Mesenchymal stem cell (in vitro differentiated cells and primary cell): ENCODE results near the gene ADCY1.

Experiments
- DNase-seq: peaks from one replicate; pipeline ENCODE4 v3.0.0-alpha.2; 2013
- H2AFZ ChIP-seq: one replicate; pipeline ENCODE4 v1.6.1; 2013; ENCODE audit warnings: low read depth, mild to moderate bottlenecking, control low read depth, inconsistent platforms, low read length, moderate library complexity
- H2AK5ac ChIP-seq: 2 replicates; pipeline ENCODE4 v1.6.1; 2013; ENCODE audit warnings: low read length, moderate library complexity, mild to moderate bottlenecking, inconsistent platforms; ENCODE audit not compliant: severe bottlenecking
- H2BK120ac ChIP-seq: one replicate; pipeline ENCODE4 v1.6.1; 2013; ENCODE audit warnings: low read depth, mild to moderate bottlenecking, inconsistent platforms, low read length, moderate library complexity
- H2BK12ac ChIP-seq, 2 experiments: one replicate each; pipeline ENCODE4 v1.6.1; 2013; ENCODE audit warnings: inconsistent platforms in 2 of 2, low read length in 2 of 2, mild to moderate bottlenecking in 2 of 2, moderate library complexity in 2 of 2, control low read depth in 1 of 2
- H2BK15ac ChIP-seq: one replicate; pipeline ENCODE4 v1.6.1; 2013; ENCODE audit warnings: mild to moderate bottlenecking, low read depth, inconsistent platforms; ENCODE audit not compliant: poor library complexity, severe bottlenecking
- H2BK5ac ChIP-seq: 2 replicates; pipeline ENCODE4 v1.6.1; 2013; ENCODE audit warnings: low read depth, mild to moderate bottlenecking, low read length, control low read depth, inconsistent platforms; ENCODE audit not compliant: poor library complexity, severe bottlenecking
- H3K14ac ChIP-seq, 2 experiments: one replicate each; pipeline ENCODE4 v1.6.1; 2013; ENCODE audit warnings: inconsistent platforms in 2 of 2, low read length in 2 of 2, control low read depth in 1 of 2, mild to moderate bottlenecking in 1 of 2, moderate library complexity in 1 of 2
- H3K18ac ChIP-seq, 2 experiments: one replicate each; pipeline ENCODE4 v1.6.1; 2013; ENCODE audit warnings: inconsistent platforms in 2 of 2, low read length in 2 of 2, control low read depth in 1 of 2, low read depth in 1 of 2, mild to moderate bottlenecking in 1 of 2
- H3K23ac ChIP-seq, 2 experiments: one replicate each; pipeline ENCODE4 v1.6.1; 2013; ENCODE audit warnings: inconsistent platforms in 2 of 2, low read length in 2 of 2, mild to moderate bottlenecking in 2 of 2, moderate library complexity in 2 of 2, control low read depth in 1 of 2
- H3K27ac ChIP-seq: 2 replicates; pipeline ENCODE4 v1.5.1; 2013; ENCODE audit warnings: mild to moderate bottlenecking, moderate library complexity, low read length, control low read depth, inconsistent platforms; ENCODE audit not compliant: poor library complexity, severe bottlenecking
- H3K27me3 ChIP-seq, 2 experiments: 2 replicates each; pipeline versions ENCODE4 v1.6.1 to v1.7.0; 2013; ENCODE audit warnings: low read length in 2 of 2, mild to moderate bottlenecking in 2 of 2, moderate library complexity in 2 of 2, control low read depth in 1 of 2, inconsistent platforms in 1 of 2; ENCODE audit not compliant: control insufficient read depth in 1 of 2, insufficient read depth in 1 of 2
- H3K36me3 ChIP-seq, 2 experiments: 2 replicates each; pipeline versions ENCODE4 v1.6.1 to v1.7.0; 2013; ENCODE audit warnings: low read length in 2 of 2, control low read depth in 1 of 2, inconsistent platforms in 1 of 2, low read depth in 1 of 2, mild to moderate bottlenecking in 1 of 2; ENCODE audit not compliant: insufficient read depth in 2 of 2, control insufficient read depth in 1 of 2
- H3K4ac ChIP-seq, 2 experiments: one replicate each; pipeline ENCODE4 v1.6.1; 2013; ENCODE audit warnings: inconsistent platforms in 2 of 2, low read length in 2 of 2, mild to moderate bottlenecking in 2 of 2, moderate library complexity in 2 of 2, control low read depth in 1 of 2, low read depth in 1 of 2
- H3K4me1 ChIP-seq: 2 replicates; pipeline ENCODE4 v1.6.1; 2013; ENCODE audit warnings: low read depth, low read length, control low read depth; ENCODE audit not compliant: control insufficient read depth, insufficient read depth
- H3K4me2 ChIP-seq: 2 replicates; pipeline ENCODE4 v1.6.1; 2013; ENCODE audit warnings: low read length, mild to moderate bottlenecking, inconsistent platforms; ENCODE audit not compliant: poor library complexity, severe bottlenecking
- H3K4me3 ChIP-seq, 2 experiments: 2 replicates each; pipeline versions ENCODE4 v1.5.1 to v1.7.0; 2013; ENCODE audit warnings: low read length in 2 of 2, mild to moderate bottlenecking in 2 of 2, control low read depth in 1 of 2, low read depth in 1 of 2; ENCODE audit not compliant: insufficient read depth in 1 of 2
- H3K79me1 ChIP-seq: replicated peaks from 2 replicates; pipeline ENCODE4 v1.6.1; 2013; ENCODE audit warnings: mild to moderate bottlenecking, control low read depth, low read length, inconsistent platforms; ENCODE audit not compliant: poor library complexity, severe bottlenecking
- H3K9ac ChIP-seq: 2 replicates; pipeline ENCODE4 v1.7.0; 2013; ENCODE audit warnings: mild to moderate bottlenecking, low read length, moderate library complexity
- H3K9me3 ChIP-seq: 2 replicates; pipeline ENCODE4 v1.7.0; 2013; ENCODE audit warnings: mild to moderate bottlenecking, low read length; ENCODE audit not compliant: control insufficient read depth
- H4K8ac ChIP-seq: one replicate; pipeline ENCODE4 v1.6.1; 2013; ENCODE audit warnings: inconsistent platforms, mild to moderate bottlenecking, low read length, moderate library complexity
- H4K91ac ChIP-seq: one replicate; pipeline ENCODE4 v1.6.1; 2013; ENCODE audit warnings: mild to moderate bottlenecking, low read length, inconsistent platforms
- WGBS: methylation state at CpG from one replicate; pipeline ENCODE4 v1.1.7; 2013; ENCODE audit warnings: mixed read lengths; 5-methylcytosine and 5-hydroxymethylcytosine counted together

Gene ADCY1

DNA sequence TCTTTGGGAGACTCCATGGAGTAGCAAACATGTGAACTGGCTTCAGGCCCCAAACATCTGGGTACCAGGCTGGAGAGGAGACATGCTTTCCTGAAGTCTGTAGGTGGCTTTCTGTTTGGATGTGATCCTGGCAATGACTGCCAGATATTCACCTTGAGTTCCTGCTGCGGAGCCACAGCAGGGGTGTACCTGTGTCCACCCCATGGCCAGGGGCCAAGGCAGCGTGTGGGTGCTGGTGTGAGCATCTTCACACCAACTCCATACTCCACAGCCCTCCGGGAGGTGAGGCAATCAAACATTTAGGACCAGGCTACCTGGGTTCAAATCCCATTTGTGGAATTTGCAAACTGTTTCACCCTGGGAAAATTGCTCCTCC is 113.0 kb downstream of the ADCY1 start:
- Histone ChIP-seq H3K4me3 (no peak overlapping the region), H4K8ac (no peak overlapping the region), H4K91ac (no peak overlapping the region), H3K27ac (no peak overlapping the region), H2AFZ (no peak overlapping the region), H2BK120ac (no peak overlapping the region), H3K4ac (no peak overlapping the region), H3K18ac (no peak overlapping the region), H3K9ac (no peak overlapping the region), H3K4me2 (no peak overlapping the region), H2AK5ac (no peak overlapping the region), H2BK12ac (no peak overlapping the region), H2BK5ac (no peak overlapping the region), H3K4me1 (peaks cover 19% of the 10 kb centered on the region), H3K79me1 (no peaks in the 10 kb centered on the region), H3K27me3 (peaks cover 0 to 3% of the 10 kb centered on the region in 2 experiments), H3K36me3 (peaks cover 0 to 2% of the 10 kb centered on the region in 2 experiments), H2BK15ac (no peak overlapping the region), H3K23ac (no peak overlapping the region), H3K9me3 (no peaks in the 10 kb centered on the region), H3K14ac (no peak overlapping the region)
- 94% methylated on average over 3 of the region's 3 CpGs for WGBS
- DNase-seq, result no peak

DNA sequence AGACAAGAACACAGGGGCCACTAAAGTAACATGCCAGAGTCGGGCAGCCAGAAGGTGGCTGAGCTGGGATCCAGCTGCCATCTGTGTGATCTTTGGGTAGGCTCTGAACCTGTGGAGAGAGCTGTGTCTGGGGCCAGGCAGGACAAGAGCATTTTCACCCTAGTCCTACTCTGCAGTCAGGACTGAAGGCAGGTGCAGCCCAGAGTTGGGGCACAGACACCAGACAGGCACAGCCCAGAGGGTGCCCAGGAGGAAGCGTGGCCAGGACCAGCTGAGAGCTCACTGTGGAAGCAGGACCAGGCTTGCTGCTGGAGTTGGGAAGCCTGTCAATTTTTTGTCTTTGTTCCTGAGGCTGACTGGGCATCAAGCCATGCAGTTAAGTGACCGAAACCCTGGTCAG is 113.6 kb downstream of the ADCY1 start:
- Histone ChIP-seq H3K14ac (peak overlapping the region in 1 of 2 experiments; percentile 24), H3K27ac (no peak overlapping the region), H3K36me3 (peaks cover 0 to 5% of the 10 kb centered on the region in 2 experiments), H2BK120ac (no peak overlapping the region), H4K8ac (no peak overlapping the region), H2AK5ac (no peak overlapping the region), H3K9me3 (no peaks in the 10 kb centered on the region), H3K18ac (no peak overlapping the region), H3K23ac (no peak overlapping the region), H3K4me2 (no peak overlapping the region), H3K4ac (no peak overlapping the region), H3K4me3 (no peak overlapping the region), H2BK5ac (no peak overlapping the region), H2BK15ac (no peak overlapping the region), H2AFZ (no peak overlapping the region), H3K79me1 (no peaks in the 10 kb centered on the region), H3K9ac (no peak overlapping the region), H4K91ac (no peak overlapping the region), H3K27me3 (peaks cover 0 to 3% of the 10 kb centered on the region in 2 experiments), H2BK12ac (no peak overlapping the region), H3K4me1 (peaks cover 19% of the 10 kb centered on the region)
- no peak for DNase-seq
- WGBS, result 97% methylated on average over 3 of the region's 3 CpGs

GRCh38 chr7:45688382-45688781 is 114.2 kb downstream of the ADCY1 start:
- Histone ChIP-seq H3K9me3 (no peaks in the 10 kb centered on the region), H2BK120ac (no peak overlapping the region), H3K23ac (no peak overlapping the region)

GRCh38 chr7:45689011-45689796 is 115.0 kb downstream of the ADCY1 start:
- peaks cover 2% of the 10 kb centered on the region for H3K9me3 ChIP-seq
- H3K27ac ChIP-seq, result no peak overlapping the region
- no peak overlapping the region for H3K14ac ChIP-seq
- H2BK120ac ChIP-seq, result peak overlapping the region; percentile 24
- peak overlapping the region in 1 of 2 experiments; percentile 79 for H3K4ac ChIP-seq
- peak overlapping the region; percentile 80 for H2BK15ac ChIP-seq
- peak overlapping the region; percentile 1 for H2AFZ ChIP-seq
- H3K9ac ChIP-seq, result no peak overlapping the region
- H4K8ac ChIP-seq, result peak overlapping the region; percentile 95
- H3K4me1 ChIP-seq, result peaks cover 19% of the 10 kb centered on the region
- no peak overlapping the region for H3K4me3 ChIP-seq
- H3K23ac ChIP-seq, result no peak overlapping the region
- H3K4me2 ChIP-seq, result no peak overlapping the region
- peak; percentile 72 for DNase-seq
- H2AK5ac ChIP-seq, result no peak overlapping the region
- peaks cover 0 to 5% of the 10 kb centered on the region in 2 experiments for H3K36me3 ChIP-seq
- no peak overlapping the region for H2BK5ac ChIP-seq
- H3K27me3 ChIP-seq, result peaks cover 0 to 3% of the 10 kb centered on the region in 2 experiments
- H3K79me1 ChIP-seq, result no peaks in the 10 kb centered on the region
- H3K18ac ChIP-seq, result peak overlapping the region in 1 of 2 experiments; percentile 95
- peak overlapping the region; percentile 93 for H4K91ac ChIP-seq
- H2BK12ac ChIP-seq, result peak overlapping the region; percentile 11 to 81
- 66% methylated on average over 10 of the region's 10 CpGs for WGBS

More at GRCh38 chr7:45688382-45688781, 114.2 kb downstream of the ADCY1 start:
- H3K27ac ChIP-seq, result no peak overlapping the region
- H2BK12ac ChIP-seq, result no peak overlapping the region
- no peak overlapping the region for H2BK5ac ChIP-seq
- peaks cover 0 to 5% of the 10 kb centered on the region in 2 experiments for H3K36me3 ChIP-seq
- H3K4me1 ChIP-seq, result peaks cover 19% of the 10 kb centered on the region
- H4K91ac ChIP-seq, result no peak overlapping the region
- H2BK15ac ChIP-seq, result no peak overlapping the region
- peaks cover 0 to 3% of the 10 kb centered on the region in 2 experiments for H3K27me3 ChIP-seq
- H3K4me2 ChIP-seq, result no peak overlapping the region
- no peak overlapping the region for H3K4me3 ChIP-seq
- H2AK5ac ChIP-seq, result no peak overlapping the region
- no peak overlapping the region for H3K14ac ChIP-seq
- no peak overlapping the region for H3K4ac ChIP-seq
- no peak overlapping the region for H4K8ac ChIP-seq
- H3K79me1 ChIP-seq, result no peaks in the 10 kb centered on the region
- H2AFZ ChIP-seq, result no peak overlapping the region
- no peak overlapping the region for H3K9ac ChIP-seq
- no peak for DNase-seq
- no peak overlapping the region for H3K18ac ChIP-seq
